AG09309 (cell line): Measurements from ENCODE around the gene IQGAP1.
"Not testable (repeated sequence)": the region's sequence is repeated elsewhere in the genome, so short reads cannot be mapped to it uniquely, and the experiment has no call there.

ENCODE experiments used
- DNase-seq: peaks from one replicate; pipeline ENCODE4 v3.0.0-alpha.2; 2010; ENCODE audit warnings: low read depth
- H3K4me3 ChIP-seq: 2 replicates; pipeline ENCODE4 v1.5.1; 2011; ENCODE audit warnings: mild to moderate bottlenecking, low read depth, low read length, moderate library complexity; ENCODE audit not compliant: control insufficient read depth
- CTCF ChIP-seq: IDR thresholded peaks from 2 replicates; pipeline ENCODE4 v1.5.1; 2011; ENCODE audit warnings: mild to moderate bottlenecking, low read depth, low read length, inconsistent platforms; ENCODE audit not compliant: insufficient read depth, control insufficient read depth; ENCODE audit errors: missing control alignments

IQGAP1 gene

GRCh38 chr15:90411176-90411575, 23.1 kb downstream of the IQGAP1 start:
- DNase-seq = no peak
- no peak for TF ChIP-seq CTCF
- H3K4me3 ChIP-seq = no peak overlapping the region

GRCh38 chr15:90412356-90413194, 24.5 kb downstream of the IQGAP1 start:
- peak; percentile 18 for DNase-seq

GRCh38 chr15:90413411-90414379, 25.7 kb downstream of the IQGAP1 start:
- H3K4me3 ChIP-seq = no peak overlapping the region
- TF ChIP-seq CTCF = no peak
- DNase-seq = no peak

More at GRCh38 chr15:90412356-90413194, 24.5 kb downstream of the IQGAP1 start:
- H3K4me3 ChIP-seq = no peak overlapping the region
- no peak for TF ChIP-seq CTCF

GRCh38 chr15:90414408-90415028, 26.5 kb downstream of the IQGAP1 start:
- no peak overlapping the region for H3K4me3 ChIP-seq
- no peak for TF ChIP-seq CTCF
- DNase-seq = no peak

- DNase-seq, H3K4me3 ChIP-seq: not testable (repeated sequence)
Measured at GRCh38 chr15:90416052-90416451, 28.0 kb downstream of the IQGAP1 start.

- no peak for DNase-seq
- TF ChIP-seq CTCF = no peak
- H3K4me3 ChIP-seq = no peak overlapping the region
Measured at GRCh38 chr15:90418627-90419026, 30.6 kb downstream of the IQGAP1 start.
